HG02642 (cell line): ENCODE results near the gene BCDIN3D.
A peak's percentile ranks its signal among the peaks of the same experiment; 100 is the strongest.
"Not testable (repeated sequence)": the region's sequence is repeated elsewhere in the genome, so short reads cannot be mapped to it uniquely, and the experiment has no call there.

Experiments used
- ATAC-seq: cut with Tn5 transposase; IDR thresholded peaks from one replicate; pipeline ENCODE4 v1.9.1; 2021; ENCODE audit warnings: mild to moderate bottlenecking; ENCODE audit not compliant: unreplicated experiment, poor library complexity

BCDIN3D gene

DNA sequence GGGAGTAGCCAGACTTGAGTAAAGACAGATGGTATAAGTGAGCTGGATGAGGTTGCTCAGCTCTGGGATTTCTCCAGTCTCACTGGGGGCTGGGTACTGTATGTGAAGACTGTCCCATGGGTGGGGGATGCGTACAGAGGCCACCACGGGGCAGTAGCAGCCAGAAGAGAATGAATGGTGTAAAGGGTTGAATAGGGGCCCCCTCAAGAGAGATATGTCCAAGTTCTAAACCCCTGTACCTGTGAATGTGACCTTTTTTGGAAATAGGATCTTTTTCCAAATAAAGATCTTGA is 21.8 kb upstream of the BCDIN3D start:
- ATAC-seq, result no peak

DNA sequence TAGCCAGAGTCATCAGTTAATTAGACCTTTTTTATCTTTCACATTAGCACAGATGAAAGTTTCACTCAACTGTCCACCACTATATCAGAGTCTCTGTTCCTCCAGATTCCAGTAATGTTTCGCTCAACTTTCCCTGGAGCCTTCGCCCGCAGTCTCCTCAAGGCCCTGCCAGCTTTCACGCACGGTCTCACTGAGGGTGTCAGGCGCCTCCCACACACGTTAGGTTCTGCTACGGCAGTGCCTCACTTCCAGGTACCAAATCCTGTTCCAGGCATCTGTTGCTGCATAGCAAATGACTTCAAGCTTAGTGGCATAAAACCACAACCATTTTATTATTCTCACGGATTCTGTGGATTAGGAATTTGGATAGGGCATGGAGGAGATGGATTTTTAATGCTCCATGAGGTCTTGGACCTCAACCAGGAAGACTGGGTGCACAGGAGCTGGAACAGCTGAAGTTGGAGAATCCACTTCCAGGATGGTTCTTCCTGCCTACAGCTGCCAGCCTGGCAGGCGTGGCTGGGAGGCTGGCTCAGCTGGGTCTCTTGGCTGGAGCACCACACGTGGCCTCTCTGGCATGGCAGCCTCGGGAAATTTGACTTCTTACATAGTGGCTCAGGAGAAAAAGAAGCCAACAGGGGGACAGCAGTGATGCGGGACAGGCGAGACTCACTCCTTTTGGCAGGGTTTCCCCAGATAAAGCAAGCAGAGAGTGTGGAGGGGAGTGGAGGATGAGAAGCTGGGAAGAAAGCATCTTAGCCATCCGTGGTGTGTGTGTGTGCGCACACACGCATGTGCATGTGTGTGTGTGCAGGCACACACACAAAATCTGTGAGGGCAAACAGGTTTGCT is 21.3 kb upstream of the BCDIN3D start:
- no peak for ATAC-seq

DNA sequence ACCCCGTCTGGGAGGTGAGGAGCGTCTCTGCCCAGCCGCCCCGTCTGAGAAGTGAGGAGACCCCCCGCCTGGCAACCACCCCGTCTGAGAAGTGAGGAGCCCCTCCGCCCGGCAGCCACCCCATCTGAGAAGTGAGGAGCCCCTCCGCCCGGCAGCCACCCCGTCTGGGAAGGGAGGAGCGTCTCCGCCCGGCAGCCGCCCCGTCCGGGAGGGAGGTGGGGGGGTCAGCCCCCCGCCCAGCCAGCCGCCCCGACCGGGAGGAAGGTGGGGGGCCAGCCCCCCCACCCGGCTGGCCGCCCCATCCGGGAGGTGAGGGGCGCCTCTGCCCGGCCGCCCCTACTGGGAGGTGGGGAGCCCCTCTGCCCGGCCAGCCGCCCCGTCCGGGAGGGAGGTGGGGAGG is 18.0 kb upstream of the BCDIN3D start:
- not testable (repeated sequence) for ATAC-seq

DNA sequence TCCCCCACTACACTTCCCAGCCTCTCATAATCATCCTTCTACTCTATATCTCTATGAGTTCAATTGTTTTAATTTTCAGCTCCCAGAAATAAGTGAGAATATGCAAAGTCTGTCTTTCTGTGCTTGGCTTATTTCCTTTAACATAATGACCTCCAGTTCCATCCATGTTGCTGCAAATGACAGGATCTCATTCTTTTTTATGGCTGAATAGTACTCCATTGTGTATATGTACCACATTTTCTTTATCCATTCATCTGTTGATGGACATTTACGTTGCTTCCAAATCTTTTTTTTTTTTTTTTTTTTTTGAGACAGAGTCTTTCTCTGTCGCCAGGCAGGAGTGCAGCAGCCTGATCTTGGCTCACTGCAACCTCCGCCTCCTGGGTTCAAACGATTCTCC is 13.0 kb upstream of the BCDIN3D start:
- ATAC-seq, result not testable (repeated sequence)

DNA sequence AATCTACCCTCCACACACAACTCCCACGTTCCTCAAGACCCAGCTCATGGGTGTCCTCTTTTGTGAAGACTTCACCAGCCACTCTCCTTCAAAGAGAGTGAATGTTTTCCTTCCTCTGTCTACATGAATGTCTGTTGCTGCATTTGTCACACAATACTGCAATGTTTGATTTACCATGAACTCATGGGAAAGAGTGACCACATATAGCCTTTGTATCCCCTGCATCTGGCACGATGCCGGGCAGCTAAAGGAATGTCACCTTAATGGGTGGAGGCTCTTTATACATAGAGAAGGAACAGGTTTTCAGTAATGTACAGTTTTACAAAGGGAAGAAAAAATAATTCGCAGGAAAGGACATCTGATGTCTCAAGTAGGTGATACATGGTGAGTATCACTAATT is 12.1 kb upstream of the BCDIN3D start:
- no peak for ATAC-seq

DNA sequence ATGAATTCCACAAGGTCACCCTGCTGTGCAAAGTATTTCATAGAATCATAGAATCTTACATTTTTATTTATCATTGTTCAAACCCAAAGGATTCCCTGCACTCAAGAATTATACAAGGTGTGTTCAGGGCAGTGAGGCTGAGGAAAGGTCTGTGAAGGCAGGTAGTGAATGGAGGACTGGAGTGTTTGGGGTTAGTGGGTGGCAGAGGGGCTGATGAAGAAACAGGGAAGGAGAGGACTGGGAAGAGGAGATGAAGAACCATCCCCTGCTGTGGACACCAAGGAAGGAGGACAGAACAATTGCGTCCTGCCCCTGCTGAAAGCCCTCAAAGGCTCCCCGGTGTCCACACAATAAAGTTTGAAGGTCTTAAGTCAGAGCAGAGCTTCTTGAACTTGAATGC is 10.8 kb upstream of the BCDIN3D start:
- no peak for ATAC-seq

DNA sequence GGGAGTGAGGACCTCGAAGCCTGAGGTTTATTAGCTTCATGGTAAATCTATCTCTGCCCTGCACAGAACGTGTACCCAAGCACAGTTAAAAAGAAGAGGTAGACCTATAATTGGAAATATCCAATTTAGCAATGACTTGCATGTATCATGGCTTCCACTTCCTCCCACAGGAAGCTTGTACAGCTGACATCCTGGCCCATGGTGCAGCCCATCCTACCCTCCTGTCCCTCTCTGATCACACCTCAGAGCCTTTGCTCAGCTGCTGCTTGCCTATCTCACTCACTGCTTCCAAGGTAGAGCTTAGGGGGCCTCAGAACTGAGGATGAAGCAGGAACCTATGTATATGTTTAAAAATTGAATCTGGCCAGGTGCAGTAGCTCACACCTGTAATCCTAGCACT is 4.3 kb upstream of the BCDIN3D start:
- ATAC-seq, result no peak

DNA sequence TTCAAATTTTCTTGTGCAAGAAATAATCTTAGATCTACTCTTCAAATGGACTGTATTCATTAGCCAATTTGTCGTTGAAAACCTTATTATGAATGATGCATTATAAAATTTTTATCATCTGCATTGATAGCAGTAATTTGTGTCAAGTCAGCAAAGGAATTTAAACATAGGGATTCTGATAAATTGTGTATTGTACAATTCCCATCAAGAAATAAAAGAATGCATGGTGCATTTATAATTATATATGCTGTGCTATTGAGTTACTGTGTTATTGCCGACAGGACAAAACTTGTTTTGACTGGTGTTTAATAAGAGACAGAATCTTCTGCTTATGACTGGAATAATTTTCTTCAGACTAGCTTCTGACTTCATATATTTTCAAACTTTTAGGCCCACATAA is 3.1 kb upstream of the BCDIN3D start:
- ATAC-seq, result no peak

DNA sequence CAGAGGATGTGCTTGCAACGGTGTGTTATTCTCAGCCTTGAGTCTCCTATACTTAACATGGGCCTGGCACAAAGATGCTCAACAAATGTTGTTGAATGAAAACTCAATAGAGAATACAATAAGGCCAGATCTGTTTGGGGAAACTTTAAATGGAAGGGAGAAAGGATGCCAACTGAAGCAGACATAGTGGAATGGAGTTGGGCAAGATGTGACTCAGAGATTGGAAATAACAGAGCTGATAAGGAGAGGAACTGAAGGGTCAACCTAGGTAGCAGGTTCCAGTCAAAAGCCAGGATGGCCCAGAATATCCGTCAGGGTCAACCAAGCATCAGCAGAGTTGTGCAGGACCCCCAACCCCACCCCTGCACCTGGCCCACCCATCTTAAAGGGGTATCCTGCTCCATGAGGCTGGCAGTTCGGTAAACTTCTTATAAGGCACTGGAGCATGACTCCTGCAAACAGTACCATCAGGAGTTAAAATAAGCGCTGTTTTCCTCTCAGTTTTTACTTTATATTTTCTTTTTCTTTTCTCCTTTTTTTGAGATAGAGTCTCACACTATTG is 1.1 kb upstream of the BCDIN3D start:
- no peak for ATAC-seq

DNA sequence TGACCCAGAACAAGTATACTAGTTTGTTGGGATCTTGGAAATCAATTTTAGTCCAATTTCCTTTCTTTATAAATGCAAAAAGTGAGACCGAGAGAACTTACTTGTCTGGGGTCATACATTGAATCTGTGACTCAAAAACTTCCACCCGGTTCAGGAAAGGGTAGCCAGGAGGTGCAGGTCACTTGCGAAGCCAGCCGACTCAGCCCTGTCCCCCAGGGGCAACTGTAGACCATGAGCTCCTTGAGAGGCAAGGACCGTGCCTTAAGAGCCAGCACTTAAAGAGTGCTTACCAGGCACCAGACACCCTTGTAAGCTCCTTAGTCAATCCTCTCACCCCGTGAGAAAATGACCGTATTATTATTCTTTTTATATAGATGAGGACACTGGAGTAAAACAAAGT is 505 bp upstream of the BCDIN3D start:
- ATAC-seq, result no peak

DNA sequence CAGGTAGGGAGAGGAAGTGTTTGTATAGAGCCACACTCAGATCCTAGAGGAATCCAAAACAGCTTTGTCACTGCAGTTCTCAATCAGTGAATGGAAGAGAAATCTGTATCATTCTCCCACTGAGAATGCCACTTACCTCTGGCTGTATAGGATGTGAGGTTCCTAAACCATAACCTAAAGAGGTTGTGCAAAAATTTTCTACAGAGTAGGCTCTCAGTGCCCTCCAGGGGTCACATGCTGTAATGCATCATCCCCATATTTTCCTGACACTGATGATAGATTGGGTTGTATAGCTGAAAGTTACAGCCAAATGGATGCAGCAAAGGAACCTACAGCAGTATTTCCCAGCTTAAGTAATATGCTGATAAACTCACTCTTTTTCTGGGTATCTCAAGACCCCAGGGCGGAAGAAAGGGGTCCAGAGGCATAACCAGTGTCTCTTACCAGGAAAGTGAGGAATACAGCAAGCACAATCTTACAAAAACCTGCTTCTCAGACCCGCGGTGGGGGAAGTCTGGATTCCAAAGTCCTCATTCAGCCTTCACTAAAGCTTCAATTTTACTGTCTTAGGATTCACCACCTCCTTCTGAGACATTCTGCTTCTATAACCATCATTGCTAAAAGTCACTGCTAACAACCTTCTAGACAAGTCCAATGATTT is 3.8 kb downstream of the BCDIN3D start:
- ATAC-seq, result no peak

DNA sequence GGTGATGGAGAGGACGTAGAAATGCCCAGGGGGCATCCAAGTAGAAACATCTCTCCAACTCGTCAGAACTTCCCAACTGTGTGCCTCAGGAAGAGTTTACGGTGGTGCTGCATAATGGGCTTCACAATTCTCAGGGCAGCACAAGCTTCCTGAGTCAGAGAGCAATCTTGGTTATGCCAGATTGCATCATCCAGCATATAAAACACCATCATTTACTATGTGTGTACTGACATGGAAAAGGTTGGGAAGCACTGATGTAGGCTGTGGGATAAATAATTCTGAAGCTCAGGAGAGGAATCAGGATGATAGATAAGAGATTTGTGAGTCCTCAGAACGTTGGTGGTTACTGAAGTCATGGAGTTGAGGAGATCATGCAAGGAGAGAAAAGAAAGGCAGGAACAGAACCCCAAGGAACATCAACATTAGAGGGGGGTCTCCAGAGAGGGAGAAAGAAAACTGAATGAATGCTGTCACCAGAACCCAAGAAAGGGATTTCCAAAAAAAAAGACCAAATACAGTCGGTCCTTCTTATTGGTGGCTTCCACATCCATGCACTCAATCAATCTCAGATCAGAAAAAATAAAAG is 10.0 kb downstream of the BCDIN3D start:
- no peak for ATAC-seq

DNA sequence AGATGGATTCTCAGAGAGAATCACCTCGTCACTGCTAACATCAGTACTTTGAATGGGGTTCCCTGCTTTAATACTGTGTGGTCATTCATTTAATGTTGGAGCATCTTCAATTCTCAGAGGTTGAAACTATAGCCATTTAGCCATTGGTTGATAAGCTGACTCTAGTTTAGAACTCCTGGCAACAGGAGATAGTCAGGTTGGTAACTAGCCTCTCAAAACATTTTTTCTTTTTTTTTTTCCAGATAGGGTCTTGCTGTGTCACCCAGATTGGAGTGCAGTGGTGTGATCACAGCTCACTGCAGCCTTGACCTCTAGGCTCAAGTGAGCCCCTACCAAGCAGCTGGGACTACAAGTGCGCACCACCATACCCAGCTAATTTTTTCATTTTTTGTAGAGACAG is 11.2 kb downstream of the BCDIN3D start:
- no peak for ATAC-seq

DNA sequence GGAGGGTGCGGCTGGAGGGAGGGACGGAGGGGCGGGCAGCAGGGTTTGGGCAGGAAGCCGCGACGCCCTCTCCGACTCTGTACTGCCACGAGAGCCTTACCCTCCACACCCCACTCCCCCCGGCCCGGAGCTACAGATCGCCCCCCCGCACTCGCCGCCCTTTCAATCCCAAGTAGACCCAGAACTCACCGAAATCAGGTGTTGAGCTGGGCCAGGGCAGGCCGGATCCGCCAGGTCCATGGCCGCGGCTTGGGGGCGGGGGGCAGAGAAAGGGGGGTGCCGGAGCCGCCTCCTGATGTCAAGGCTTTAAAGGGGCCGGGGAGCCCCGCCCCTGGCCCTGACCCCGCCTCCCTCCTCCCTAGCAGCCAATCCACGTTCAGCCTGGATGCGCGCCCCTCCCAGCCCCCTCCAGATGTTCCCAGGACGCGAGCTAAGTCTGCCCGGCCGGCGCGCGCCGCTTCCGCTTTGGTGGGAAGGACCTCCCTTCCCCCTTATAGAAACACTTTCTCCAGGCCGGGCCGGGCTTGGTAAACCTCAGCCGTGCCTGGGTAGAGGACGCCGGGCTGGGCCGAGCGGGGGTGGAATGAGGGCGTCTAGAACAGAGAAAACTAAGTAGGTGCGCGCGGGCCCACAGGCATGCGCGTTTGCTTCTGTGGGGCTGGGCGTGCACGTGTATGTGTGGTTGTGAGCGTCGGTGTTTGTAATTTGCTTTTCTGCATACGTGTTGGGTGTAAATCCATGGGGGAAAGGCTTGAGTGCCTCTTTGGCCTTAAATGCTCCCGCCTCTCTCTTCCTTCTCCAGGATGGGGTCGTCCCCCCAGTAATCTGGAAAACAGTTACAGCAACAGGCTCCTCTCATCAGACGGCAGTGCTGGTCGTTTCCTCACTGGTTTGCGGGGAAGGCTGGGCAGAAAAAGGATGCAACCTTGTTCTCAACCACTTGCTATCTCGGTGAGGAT is 14.5 kb downstream of the BCDIN3D start, which contains the start of gene NCKAP5L:
NCKAP5L (minus strand) TSS at position 281 of the 959 bp plus-strand sequence. CDS start 24,369 bp downstream, outside the sequence.
- ATAC-seq, result peak; percentile 90

DNA sequence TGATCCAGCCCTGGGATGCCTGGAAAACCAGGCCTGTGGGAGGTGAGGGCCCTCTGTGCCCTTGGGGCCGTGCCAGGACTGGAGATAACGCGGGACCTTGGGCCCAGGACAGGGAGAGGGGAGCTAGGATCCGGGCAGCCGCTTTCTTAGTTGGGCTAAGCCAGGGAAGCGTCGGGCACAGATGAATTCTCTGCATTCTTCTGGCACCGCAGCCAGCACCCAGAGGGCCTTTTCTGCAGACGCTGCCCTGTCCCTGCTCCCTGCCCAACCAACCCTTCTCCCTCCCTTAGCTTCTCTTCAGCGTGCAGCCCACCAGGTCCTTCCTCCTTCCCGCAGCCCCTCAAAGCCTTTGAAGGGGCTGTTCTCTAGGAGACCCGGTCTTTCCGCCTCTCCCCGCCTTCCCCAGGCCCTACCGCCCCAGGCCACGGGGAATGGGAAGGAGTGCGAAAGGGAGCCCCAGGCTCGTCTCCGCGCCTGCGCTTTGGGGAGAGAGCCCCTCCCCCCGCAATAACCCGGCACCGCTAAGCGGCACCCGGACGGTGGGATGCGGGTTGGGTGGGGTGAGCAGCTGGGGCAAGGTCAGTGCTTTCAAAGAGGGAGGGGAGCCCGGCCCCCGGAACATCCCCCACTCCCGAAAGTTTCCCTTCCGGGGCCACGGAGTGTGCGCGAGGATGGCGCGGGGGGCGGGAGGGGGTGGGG is 15.4 kb downstream of the BCDIN3D start:
- ATAC-seq, result peak; percentile 11

DNA sequence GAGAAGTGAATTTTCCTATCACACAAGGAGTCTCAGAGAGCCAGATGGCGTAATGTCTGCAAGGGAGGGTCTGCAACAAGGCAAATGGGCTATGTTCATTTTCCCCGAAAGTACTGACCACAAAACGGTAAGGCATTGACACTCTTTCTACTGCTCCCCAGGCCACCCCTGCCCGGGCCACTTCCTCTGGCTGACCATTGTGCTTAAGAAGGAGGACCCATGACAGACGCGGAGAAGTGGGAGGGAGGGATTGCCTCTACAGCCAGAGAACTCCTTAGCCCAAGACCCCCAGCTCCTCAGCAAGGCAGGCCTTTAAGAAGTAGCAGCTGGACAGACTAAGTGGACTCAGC is 15.9 kb downstream of the BCDIN3D start:
- no peak for ATAC-seq

DNA sequence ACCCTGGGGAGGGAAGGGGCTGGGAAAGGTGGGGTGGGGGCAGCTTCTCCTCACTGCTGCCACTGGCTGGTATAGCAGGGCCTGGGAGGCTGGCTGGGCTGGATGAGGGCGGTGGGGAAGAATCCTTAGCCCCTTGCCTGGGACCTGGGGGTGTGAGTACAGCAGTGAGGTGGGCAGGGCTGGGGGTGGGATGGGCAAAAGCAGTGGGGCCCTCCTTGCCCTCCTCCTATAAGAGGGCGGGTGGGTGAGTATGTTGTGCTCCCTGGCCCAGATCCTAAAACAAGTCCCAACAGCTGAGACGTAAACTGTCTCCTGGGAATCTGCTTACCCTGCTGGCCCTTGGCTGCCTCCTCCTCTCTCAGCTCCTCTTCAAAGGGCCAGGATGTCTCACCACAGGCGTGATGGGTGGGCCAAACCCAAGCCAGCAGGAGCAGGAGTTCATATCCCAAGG is 16.9 kb downstream of the BCDIN3D start:
- no peak for ATAC-seq

DNA sequence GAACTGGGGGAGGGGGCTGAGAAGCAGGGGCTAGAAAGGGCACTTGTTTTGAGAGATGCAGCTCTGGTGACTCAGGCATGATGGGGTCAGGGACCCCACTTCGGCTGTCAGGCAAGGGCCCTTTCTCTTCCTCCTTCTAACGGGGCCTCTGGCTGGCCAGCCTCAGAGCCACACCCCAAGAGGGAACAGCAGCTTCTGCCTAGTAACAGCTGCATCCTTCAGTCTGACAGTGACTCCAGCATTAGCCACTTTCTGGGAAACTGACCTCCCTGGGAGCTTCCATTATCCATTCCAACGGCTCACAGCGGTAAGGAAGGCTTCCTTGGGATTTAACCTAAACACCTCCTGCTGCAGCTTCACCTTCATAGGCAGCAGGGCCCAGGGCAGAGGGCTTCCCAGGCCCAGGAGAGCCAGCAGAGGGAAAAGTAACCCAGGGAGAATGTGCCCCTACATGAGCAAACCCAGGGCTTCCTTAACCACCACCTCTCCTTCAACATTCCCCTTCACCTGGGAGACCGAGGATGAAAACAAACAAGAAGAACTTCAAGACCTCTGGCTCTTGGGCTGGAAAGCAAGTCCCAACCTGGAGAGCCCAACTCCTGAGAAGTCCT is 17.4 kb downstream of the BCDIN3D start:
- no peak for ATAC-seq

DNA sequence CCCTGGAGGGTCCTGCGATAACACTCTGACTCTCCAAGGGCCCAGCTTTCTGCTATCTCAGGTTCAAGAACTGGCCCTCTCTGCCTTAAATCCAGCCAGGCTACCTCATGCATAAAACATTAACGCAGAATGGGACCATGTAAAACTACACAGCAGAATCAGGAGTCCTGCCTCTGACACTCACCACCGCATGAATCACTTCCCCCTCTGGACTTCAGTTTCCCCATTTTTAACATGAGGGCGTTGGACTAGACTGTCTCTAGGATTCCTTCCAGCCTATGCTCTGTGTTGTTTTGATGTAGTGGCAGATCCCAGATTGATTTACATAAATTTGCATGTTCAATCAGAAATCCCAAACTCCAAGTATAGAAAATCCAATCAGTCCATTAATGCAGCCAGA is 18.0 kb downstream of the BCDIN3D start:
- ATAC-seq, result no peak
